Measurements from ENCODE around the gene NT5E.

GRCh38 chr6:85516168-85516567, 66.3 kb downstream of the NT5E start:
- no peak for TF ChIP-seq EP300 (IDR thresholded peaks at IDR 0.05)
- TF ChIP-seq, protein P1, sequence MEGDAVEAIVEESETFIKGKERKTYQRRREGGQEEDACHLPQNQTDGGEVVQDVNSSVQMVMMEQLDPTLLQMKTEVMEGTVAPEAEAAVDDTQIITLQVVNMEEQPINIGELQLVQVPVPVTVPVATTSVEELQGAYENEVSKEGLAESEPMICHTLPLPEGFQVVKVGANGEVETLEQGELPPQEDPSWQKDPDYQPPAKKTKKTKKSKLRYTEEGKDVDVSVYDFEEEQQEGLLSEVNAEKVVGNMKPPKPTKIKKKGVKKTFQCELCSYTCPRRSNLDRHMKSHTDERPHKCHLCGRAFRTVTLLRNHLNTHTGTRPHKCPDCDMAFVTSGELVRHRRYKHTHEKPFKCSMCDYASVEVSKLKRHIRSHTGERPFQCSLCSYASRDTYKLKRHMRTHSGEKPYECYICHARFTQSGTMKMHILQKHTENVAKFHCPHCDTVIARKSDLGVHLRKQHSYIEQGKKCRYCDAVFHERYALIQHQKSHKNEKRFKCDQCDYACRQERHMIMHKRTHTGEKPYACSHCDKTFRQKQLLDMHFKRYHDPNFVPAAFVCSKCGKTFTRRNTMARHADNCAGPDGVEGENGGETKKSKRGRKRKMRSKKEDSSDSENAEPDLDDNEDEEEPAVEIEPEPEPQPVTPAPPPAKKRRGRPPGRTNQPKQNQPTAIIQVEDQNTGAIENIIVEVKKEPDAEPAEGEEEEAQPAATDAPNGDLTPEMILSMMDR (IDR thresholded peaks at IDR 0.05) = no peak
